ENCODE results near the gene CASQ2. TPM values are rescaled to one million over a fixed set of nuclear protein-coding genes. Genes with fewer than 3 reads are reported as not detected.

Gene CASQ2
- polyA plus RNA-seq, 1 donor from 2014 or later = not detected

DNA sequence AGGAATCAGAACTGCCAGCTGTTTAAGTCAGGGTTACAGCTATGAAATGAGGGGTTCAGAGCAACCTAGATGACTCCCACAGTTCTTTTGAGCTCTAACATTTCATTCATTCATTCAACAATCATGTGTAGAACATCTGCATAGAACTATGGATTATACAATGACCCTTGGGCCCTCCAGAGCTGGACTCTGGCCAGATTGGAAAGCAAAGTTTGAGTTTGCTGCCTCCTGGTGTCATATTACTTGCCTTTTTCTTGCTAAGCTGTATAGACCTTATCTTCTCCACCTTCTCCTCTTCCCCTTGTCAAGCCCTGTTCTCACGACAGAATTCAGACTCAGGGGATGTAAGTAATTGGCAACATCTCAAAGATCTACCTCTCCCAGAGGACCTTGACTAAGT, 4.0 kb downstream of the CASQ2 start:
- Histone ChIP-seq H3K4me2 (ENCODE audit: low read length) (no peak overlapping the region), H3K9me3 (ENCODE audit: low read length) (no peaks in the 10 kb centered on the region), H3K27me3 (ENCODE audit: insufficient read depth, low read depth, low read length) (no peaks in the 10 kb centered on the region), H3K4me3 (ENCODE audit: low read length) (no peak overlapping the region), H3K27ac (ENCODE audit: low read length) (no peak overlapping the region), H2AFZ (ENCODE audit: low read depth, low read length) (no peak overlapping the region), H3K9ac (ENCODE audit: low read length) (no peak overlapping the region), H3F3A (ENCODE audit: insufficient read depth, low read length, poor library complexity, severe bottlenecking) (no peaks in the 10 kb centered on the region), H3K9me2 (ENCODE audit: insufficient read depth, low read length) (no peaks in the 10 kb centered on the region), H3K36me3 (ENCODE audit: insufficient read depth, low read length) (no peaks in the 10 kb centered on the region), H3K79me2 (replicated peaks; ENCODE audit: insufficient read depth, low read length) (no peaks in the 10 kb centered on the region), H4K20me1 (ENCODE audit: insufficient read depth) (no peaks in the 10 kb centered on the region)
- TF ChIP-seq SMC3 (conservative IDR thresholded peaks at IDR 0.05; ENCODE audit: poor library complexity) = peak; percentile 11
- peak; percentile 11 for TF ChIP-seq RAD21 (conservative IDR thresholded peaks at IDR 0.05)
- TF ChIP-seq EZH2 (IDR thresholded peaks at IDR 0.05; ENCODE audit: borderline replicate concordance, insufficient read depth, low read length, poor library complexity, severe bottlenecking) = no peak
- TF ChIP-seq EP300 (conservative IDR thresholded peaks at IDR 0.05; ENCODE audit: poor library complexity, severe bottlenecking) = no peak

DNA sequence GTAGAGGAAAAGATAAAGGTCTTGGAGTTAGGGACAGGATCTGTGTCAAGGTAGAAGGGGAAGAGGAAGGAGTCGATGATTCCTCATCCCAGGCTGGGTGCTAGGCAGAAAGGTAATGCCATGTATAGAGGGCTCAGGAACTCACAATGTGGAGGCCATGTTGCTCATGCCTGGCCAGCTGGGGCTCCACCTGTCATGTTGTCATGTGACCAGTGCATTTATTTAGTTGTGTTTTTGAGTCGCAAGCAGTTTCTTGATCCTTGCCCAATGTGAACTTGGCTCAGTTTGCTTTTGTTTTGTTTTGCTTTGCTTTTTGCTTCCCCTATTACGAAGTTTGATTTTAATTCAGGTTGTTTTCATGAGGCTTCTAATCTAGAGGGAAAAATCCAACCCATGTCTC, 5.7 kb downstream of the CASQ2 start:
- H3K9ac ChIP-seq (ENCODE audit: low read length) = no peak overlapping the region
- no peaks in the 10 kb centered on the region for H3F3A ChIP-seq (ENCODE audit: insufficient read depth, low read length, poor library complexity, severe bottlenecking)
- no peaks in the 10 kb centered on the region for H3K36me3 ChIP-seq (ENCODE audit: insufficient read depth, low read length)
- no peaks in the 10 kb centered on the region for H3K27me3 ChIP-seq (ENCODE audit: insufficient read depth, low read depth, low read length)
- H3K4me3 ChIP-seq (ENCODE audit: low read length) = no peak overlapping the region
- no peak overlapping the region for H2AFZ ChIP-seq (ENCODE audit: low read depth, low read length)
- H3K4me2 ChIP-seq (ENCODE audit: low read length) = no peak overlapping the region
- H3K9me2 ChIP-seq (ENCODE audit: insufficient read depth, low read length) = no peaks in the 10 kb centered on the region
- TF ChIP-seq EZH2 (IDR thresholded peaks at IDR 0.05; ENCODE audit: borderline replicate concordance, insufficient read depth, low read length, poor library complexity, severe bottlenecking) (no peak), RAD21 (conservative IDR thresholded peaks at IDR 0.05) (no peak), POLR2AphosphoS5 (IDR thresholded peaks at IDR 0.05) (no peak), SMC3 (conservative IDR thresholded peaks at IDR 0.05; ENCODE audit: poor library complexity) (no peak), MXI1 (conservative IDR thresholded peaks at IDR 0.05; ENCODE audit: poor library complexity, severe bottlenecking) (no peak), EP300 (conservative IDR thresholded peaks at IDR 0.05; ENCODE audit: poor library complexity, severe bottlenecking) (no peak), TAF1 (IDR thresholded peaks at IDR 0.05; ENCODE audit: low read depth) (no peak)
- TF ChIP-seq, protein P1, sequence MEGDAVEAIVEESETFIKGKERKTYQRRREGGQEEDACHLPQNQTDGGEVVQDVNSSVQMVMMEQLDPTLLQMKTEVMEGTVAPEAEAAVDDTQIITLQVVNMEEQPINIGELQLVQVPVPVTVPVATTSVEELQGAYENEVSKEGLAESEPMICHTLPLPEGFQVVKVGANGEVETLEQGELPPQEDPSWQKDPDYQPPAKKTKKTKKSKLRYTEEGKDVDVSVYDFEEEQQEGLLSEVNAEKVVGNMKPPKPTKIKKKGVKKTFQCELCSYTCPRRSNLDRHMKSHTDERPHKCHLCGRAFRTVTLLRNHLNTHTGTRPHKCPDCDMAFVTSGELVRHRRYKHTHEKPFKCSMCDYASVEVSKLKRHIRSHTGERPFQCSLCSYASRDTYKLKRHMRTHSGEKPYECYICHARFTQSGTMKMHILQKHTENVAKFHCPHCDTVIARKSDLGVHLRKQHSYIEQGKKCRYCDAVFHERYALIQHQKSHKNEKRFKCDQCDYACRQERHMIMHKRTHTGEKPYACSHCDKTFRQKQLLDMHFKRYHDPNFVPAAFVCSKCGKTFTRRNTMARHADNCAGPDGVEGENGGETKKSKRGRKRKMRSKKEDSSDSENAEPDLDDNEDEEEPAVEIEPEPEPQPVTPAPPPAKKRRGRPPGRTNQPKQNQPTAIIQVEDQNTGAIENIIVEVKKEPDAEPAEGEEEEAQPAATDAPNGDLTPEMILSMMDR (IDR thresholded peaks at IDR 0.05; ENCODE audit: poor library complexity, severe bottlenecking) = no peak
- TF ChIP-seq, protein P2, sequence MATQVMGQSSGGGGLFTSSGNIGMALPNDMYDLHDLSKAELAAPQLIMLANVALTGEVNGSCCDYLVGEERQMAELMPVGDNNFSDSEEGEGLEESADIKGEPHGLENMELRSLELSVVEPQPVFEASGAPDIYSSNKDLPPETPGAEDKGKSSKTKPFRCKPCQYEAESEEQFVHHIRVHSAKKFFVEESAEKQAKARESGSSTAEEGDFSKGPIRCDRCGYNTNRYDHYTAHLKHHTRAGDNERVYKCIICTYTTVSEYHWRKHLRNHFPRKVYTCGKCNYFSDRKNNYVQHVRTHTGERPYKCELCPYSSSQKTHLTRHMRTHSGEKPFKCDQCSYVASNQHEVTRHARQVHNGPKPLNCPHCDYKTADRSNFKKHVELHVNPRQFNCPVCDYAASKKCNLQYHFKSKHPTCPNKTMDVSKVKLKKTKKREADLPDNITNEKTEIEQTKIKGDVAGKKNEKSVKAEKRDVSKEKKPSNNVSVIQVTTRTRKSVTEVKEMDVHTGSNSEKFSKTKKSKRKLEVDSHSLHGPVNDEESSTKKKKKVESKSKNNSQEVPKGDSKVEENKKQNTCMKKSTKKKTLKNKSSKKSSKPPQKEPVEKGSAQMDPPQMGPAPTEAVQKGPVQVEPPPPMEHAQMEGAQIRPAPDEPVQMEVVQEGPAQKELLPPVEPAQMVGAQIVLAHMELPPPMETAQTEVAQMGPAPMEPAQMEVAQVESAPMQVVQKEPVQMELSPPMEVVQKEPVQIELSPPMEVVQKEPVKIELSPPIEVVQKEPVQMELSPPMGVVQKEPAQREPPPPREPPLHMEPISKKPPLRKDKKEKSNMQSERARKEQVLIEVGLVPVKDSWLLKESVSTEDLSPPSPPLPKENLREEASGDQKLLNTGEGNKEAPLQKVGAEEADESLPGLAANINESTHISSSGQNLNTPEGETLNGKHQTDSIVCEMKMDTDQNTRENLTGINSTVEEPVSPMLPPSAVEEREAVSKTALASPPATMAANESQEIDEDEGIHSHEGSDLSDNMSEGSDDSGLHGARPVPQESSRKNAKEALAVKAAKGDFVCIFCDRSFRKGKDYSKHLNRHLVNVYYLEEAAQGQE (IDR thresholded peaks at IDR 0.05; ENCODE audit: borderline replicate concordance) = no peak
- H3K27ac ChIP-seq (ENCODE audit: low read length) = no peak overlapping the region
- H3K9me3 ChIP-seq (ENCODE audit: low read length) = no peaks in the 10 kb centered on the region
- H4K20me1 ChIP-seq (ENCODE audit: insufficient read depth) = no peaks in the 10 kb centered on the region
- no peaks in the 10 kb centered on the region for H3K79me2 ChIP-seq (replicated peaks; ENCODE audit: insufficient read depth, low read length)

Measured in neural cell (in vitro differentiated cells).